Lung (tissue), 13 donors: Measurements from ENCODE around the gene TTC28. TPM values are rescaled to one million over a fixed set of nuclear protein-coding genes. Genes with fewer than 3 reads are reported as not detected.

Experiments used
- ATAC-seq: fragments of 200-7000 bp; cut with Tn5 transposase; one replicate; pipeline ENCODE4 v1.9.1; 2020; ENCODE audit warnings: moderate number of reproducible peaks; ENCODE audit not compliant: insufficient read depth, low FRiP score
- DNase-seq, 3 donors: peaks; one replicate each; pipeline ENCODE4 v3.0.0-alpha.2; 2013 to 2017
- H3K27ac ChIP-seq, 2 donors: one replicate each; pipeline ENCODE4 v1.5.1; 2013; ENCODE audit warnings: mild to moderate bottlenecking in 2 of 2, moderate library complexity in 2 of 2, control low read depth in 1 of 2, inconsistent platforms in 1 of 2, low read depth in 1 of 2, low read length in 1 of 2
- H3K27me3 ChIP-seq, 3 donors: one replicate each; pipeline ENCODE4 v1.5.1; 2013; ENCODE audit warnings: low read length in 2 of 3; ENCODE audit not compliant: control insufficient read depth in 3 of 3, insufficient read depth in 3 of 3
- H3K36me3 ChIP-seq, 4 donors: one replicate each; pipeline ENCODE4 v1.5.1; 2013; ENCODE audit warnings: low read length in 4 of 4, mild to moderate bottlenecking in 1 of 4, moderate library complexity in 1 of 4; ENCODE audit not compliant: control insufficient read depth in 4 of 4, insufficient read depth in 4 of 4
- H3K4me1 ChIP-seq, 5 donors: one replicate each; pipeline ENCODE4 v1.5.1; 2013; ENCODE audit warnings: low read length in 5 of 5, mild to moderate bottlenecking in 2 of 5, moderate library complexity in 1 of 5; ENCODE audit not compliant: control insufficient read depth in 5 of 5, insufficient read depth in 5 of 5
- H3K4me3 ChIP-seq: one replicate; pipeline ENCODE4 v1.5.1; 2013; ENCODE audit warnings: mild to moderate bottlenecking, control low read depth, moderate library complexity
- H3K9ac ChIP-seq, 2 donors: one replicate each; pipeline ENCODE4 v1.5.1; 2013; ENCODE audit warnings: low read length in 2 of 2, control low read depth in 1 of 2; ENCODE audit not compliant: insufficient read depth in 1 of 2
- H3K9me3 ChIP-seq, 4 donors: one replicate each; pipeline ENCODE4 v1.5.1; 2013; ENCODE audit warnings: low read length in 3 of 4, mild to moderate bottlenecking in 1 of 4, moderate library complexity in 1 of 4; ENCODE audit not compliant: control insufficient read depth in 4 of 4, insufficient read depth in 3 of 4
- WGBS, 2 donors: extraction: QIAGEN DNeasy Blood & Tissue Kit; methylation state at CpG; one replicate each; pipeline ENCODE4 v1.1.7; 2013; 5-methylcytosine and 5-hydroxymethylcytosine counted together
- polyA plus RNA-seq, 2 donors: library from polyadenylated mRNA; stranded (reverse); fragments of 200-250 nt; gene quantifications; one replicate each; pipeline ENCODE4 v1.2.1, GENCODE V29; 2013
- small RNA-seq: library from RNA; depleted of rRNA; stranded (forward); fragments of <200 nt; gene quantifications from one replicate; pipeline ENCODE3, GENCODE V24; 2014; ENCODE audit warnings: low replicate concordance
- total RNA-seq, 2 donors: library from RNA; depleted of rRNA in 1 of 2; stranded (reverse); fragments of >200 nt in 1 of 2; gene quantifications; one replicate each; pipeline ENCODE4 v1.2.1, GENCODE V29; 2014 to 2021
- TF ChIP-seq, protein P1 (sequence below): IDR thresholded peaks from 2 replicates; pipeline ENCODE4 v1.5.1; 2012; ENCODE audit warnings: mild to moderate bottlenecking; ENCODE audit errors: control extremely low read depth, extremely low read depth
- donor health status: control.
- donor health status: control.
- donor health status: Bipolar disorder and iron deficiency.
- donor health status: healthy.
- donor health status: DM: yes; HTN: yes; CAD: no.

The TTC28 gene
- total and polyA plus RNA-seq, 4 donors: 4.7 to 72.2 (median 24.8) TPM

DNA sequence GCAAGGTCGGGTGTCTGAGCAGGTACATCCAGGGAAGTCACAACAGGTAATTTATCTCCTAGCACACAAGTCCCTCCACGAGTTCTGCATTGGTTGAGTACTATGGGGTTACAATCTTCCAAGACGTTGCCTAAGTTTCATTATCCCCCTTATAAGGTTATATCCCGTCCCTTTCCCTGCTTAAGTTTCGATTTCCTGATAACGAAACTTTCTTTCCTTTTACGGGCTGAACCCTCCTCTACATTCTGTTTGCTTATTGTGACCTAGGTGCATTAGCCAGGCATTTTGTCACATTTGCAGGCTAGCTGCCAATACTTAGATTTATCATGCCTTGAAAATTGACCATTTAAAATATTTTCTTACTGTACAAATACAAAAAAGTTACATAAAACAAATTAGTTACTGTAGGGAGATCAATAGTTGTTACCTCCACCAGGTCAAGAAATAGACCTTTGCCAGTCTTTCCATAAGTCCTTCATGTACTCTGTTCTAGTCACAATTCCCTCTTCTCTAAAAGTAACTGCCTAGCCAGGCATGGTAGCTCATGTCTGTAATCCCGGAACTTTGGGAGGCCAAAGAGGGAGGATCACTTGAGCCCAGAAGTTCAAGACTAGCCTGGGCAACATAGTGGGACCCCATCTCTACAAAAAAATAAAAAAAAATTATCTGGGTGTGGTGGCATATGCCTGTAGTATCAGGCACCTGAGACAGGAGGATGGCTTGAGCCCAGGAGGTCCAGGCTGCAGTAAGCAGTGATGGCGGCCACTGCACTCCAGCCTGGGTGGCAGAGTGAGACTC is 746.3 kb downstream of the TTC28 start:
- Histone ChIP-seq H3K4me3 (no peak overlapping the region), H3K9ac (no peak overlapping the region), H3K27ac (no peak overlapping the region), H3K4me1 (peaks cover 0 to 2% (median 0%) of the 10 kb centered on the region in 5 donors), H3K36me3 (peaks cover 0 to 6% (median 0%) of the 10 kb centered on the region in 4 donors), H3K9me3 (no peaks in the 10 kb centered on the region), H3K27me3 (no peaks in the 10 kb centered on the region)
- 88 to 95% methylated on average over 9 of the region's 9 CpGs for WGBS, 2 donors
- TF ChIP-seq, protein P1, sequence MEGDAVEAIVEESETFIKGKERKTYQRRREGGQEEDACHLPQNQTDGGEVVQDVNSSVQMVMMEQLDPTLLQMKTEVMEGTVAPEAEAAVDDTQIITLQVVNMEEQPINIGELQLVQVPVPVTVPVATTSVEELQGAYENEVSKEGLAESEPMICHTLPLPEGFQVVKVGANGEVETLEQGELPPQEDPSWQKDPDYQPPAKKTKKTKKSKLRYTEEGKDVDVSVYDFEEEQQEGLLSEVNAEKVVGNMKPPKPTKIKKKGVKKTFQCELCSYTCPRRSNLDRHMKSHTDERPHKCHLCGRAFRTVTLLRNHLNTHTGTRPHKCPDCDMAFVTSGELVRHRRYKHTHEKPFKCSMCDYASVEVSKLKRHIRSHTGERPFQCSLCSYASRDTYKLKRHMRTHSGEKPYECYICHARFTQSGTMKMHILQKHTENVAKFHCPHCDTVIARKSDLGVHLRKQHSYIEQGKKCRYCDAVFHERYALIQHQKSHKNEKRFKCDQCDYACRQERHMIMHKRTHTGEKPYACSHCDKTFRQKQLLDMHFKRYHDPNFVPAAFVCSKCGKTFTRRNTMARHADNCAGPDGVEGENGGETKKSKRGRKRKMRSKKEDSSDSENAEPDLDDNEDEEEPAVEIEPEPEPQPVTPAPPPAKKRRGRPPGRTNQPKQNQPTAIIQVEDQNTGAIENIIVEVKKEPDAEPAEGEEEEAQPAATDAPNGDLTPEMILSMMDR: no peak
- DNase-seq: no peak
- no peak for ATAC-seq

DNA sequence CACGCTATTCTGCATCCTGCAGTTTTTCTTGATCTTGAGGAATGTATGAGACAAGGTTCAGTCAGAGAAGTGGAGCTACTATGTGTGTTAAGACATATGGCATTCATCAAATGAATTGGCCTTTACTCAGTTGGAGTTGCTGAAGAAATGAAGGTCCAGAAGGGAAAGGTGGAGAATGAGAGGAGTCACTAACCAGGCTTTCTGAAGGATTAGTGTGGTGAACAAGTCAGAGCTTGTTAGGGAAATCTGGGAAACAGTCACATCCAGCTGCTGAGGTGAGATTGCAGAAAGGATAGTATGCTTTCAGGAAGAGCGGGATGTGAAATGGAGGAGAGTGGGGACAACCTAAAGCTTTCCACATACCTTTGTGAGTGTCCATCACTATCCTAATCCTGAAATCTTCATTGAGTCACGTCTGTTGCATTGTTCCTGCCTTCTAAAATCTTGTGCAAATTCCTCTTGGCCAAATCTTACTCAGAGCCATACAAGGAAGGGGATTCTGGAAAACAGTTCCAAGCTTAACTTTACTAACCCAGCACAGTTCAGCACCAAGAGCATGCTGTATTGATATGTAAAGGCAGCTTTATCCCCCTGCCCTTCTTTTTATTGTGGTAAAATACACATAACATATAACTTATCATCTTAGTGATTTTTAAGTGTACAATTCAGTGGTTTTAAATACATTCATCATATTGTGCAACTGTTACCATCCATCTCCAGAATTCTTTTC is 749.1 kb downstream of the TTC28 start:
- no peak for ATAC-seq
- 86 to 92% methylated on average over 3 of the region's 3 CpGs for WGBS, 2 donors

More for the DNA sequence above, 749.1 kb downstream of the TTC28 start:
- Histone ChIP-seq H3K36me3 (peaks cover 0 to under 1% (median 0%) of the 10 kb centered on the region in 4 donors), H3K27ac (no peak overlapping the region), H3K4me1 (peaks cover 0 to 2% (median 0%) of the 10 kb centered on the region in 5 donors), H3K4me3 (no peak overlapping the region), H3K9me3 (peaks cover 0 to 3% (median 0%) of the 10 kb centered on the region in 4 donors), H3K27me3 (no peaks in the 10 kb centered on the region), H3K9ac (no peak overlapping the region)
- no peak for DNase-seq
- TF ChIP-seq, protein P1: no peak

Small RNAs within 50 kb of the gene (small RNA-seq; reads per million reads assigned to genes)
- gene MIR5739 (not detected), gene RF00019 (not detected), gene RF00150 (not detected), gene RF02200 (not detected), gene RN7SL162P (not detected)

Other genes starting within 250 kb of the TTC28 start
- 10 to 100 TPM in 1 of 2 donors, 1 to 10 TPM in 1; 8.6 to 10.0 TPM for gene CHEK2, start 62.0 kb upstream of the TTC28 start, total RNA-seq
- gene CHEK2, start 62.0 kb upstream of the TTC28 start, polyA plus RNA-seq: 10 to 100 TPM in 1 of 2 donors, 1 to 10 TPM in 1; 6.0 to 10.4 TPM
- gene HSCB, start 62.2 kb upstream of the TTC28 start, total RNA-seq: 10 to 100 TPM; 10.3 to 11.2 TPM
- gene HSCB, start 62.2 kb upstream of the TTC28 start, polyA plus RNA-seq: 10 to 100 TPM; 15.4 to 19.8 TPM
- 10 to 100 TPM; 21.4 to 29.2 TPM for gene CCDC117, start 92.9 kb upstream of the TTC28 start, total RNA-seq
- 10 to 100 TPM in 1 of 2 donors, 1 to 10 TPM in 1; 7.8 to 11.4 TPM for gene CCDC117, start 92.9 kb upstream of the TTC28 start, polyA plus RNA-seq
- gene XBP1, start 120.7 kb upstream of the TTC28 start, total RNA-seq: 100 to 1,000 TPM; 298 to 341 TPM
- gene XBP1, start 120.7 kb upstream of the TTC28 start, polyA plus RNA-seq: 100 to 1,000 TPM; 144 to 324 TPM
- 10 to 100 TPM in 1 of 2 donors, 1 to 10 TPM in 1; 9.5 to 10.2 TPM for gene ZNRF3, start 203.7 kb upstream of the TTC28 start, total RNA-seq
- gene ZNRF3, start 203.7 kb upstream of the TTC28 start, polyA plus RNA-seq: 1 to 10 TPM; 3.5 to 4.2 TPM